ENCODE results near the gene SEC62. TPM values are rescaled to one million over a fixed set of nuclear protein-coding genes. Genes with fewer than 3 reads are reported as not detected.

Gene SEC62
- total RNA-seq, 1 donor from 2014 or later: 20.5 TPM

- Histone ChIP-seq H3K36me3 (no peaks in the 10 kb centered on the region), H3K4me3 (peak within 1 kb of the TSS; percentile 59 to 74), H3K4me1 (peaks cover 4 to 5% of the 10 kb centered on the region in 2 donors), H3K9me3 (no peaks in the 10 kb centered on the region), H3K27ac (no peak within 1 kb of the TSS), H3K27me3 (peaks cover 6% of the 10 kb centered on the region)
- peak in 1 of 2 donors; percentile 70 for DNase-seq (ENCODE audit: low spot score in 2 of 2)
- TF ChIP-seq, protein P1, sequence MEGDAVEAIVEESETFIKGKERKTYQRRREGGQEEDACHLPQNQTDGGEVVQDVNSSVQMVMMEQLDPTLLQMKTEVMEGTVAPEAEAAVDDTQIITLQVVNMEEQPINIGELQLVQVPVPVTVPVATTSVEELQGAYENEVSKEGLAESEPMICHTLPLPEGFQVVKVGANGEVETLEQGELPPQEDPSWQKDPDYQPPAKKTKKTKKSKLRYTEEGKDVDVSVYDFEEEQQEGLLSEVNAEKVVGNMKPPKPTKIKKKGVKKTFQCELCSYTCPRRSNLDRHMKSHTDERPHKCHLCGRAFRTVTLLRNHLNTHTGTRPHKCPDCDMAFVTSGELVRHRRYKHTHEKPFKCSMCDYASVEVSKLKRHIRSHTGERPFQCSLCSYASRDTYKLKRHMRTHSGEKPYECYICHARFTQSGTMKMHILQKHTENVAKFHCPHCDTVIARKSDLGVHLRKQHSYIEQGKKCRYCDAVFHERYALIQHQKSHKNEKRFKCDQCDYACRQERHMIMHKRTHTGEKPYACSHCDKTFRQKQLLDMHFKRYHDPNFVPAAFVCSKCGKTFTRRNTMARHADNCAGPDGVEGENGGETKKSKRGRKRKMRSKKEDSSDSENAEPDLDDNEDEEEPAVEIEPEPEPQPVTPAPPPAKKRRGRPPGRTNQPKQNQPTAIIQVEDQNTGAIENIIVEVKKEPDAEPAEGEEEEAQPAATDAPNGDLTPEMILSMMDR (IDR thresholded peaks at IDR 0.05): peak; percentile 27 to 48 (median 38)
- intact Hi-C loops (cut with DNase I): no loop called here
Measured at GRCh38 chr3:170037463-170038433, 71.1 kb downstream of the SEC62 start, which contains the start of gene GPR160. TSS of gene GPR160 (plus strand) at chr3:170037995. CDS start at chr3:170083973, 45,978 bp downstream.

DNA sequence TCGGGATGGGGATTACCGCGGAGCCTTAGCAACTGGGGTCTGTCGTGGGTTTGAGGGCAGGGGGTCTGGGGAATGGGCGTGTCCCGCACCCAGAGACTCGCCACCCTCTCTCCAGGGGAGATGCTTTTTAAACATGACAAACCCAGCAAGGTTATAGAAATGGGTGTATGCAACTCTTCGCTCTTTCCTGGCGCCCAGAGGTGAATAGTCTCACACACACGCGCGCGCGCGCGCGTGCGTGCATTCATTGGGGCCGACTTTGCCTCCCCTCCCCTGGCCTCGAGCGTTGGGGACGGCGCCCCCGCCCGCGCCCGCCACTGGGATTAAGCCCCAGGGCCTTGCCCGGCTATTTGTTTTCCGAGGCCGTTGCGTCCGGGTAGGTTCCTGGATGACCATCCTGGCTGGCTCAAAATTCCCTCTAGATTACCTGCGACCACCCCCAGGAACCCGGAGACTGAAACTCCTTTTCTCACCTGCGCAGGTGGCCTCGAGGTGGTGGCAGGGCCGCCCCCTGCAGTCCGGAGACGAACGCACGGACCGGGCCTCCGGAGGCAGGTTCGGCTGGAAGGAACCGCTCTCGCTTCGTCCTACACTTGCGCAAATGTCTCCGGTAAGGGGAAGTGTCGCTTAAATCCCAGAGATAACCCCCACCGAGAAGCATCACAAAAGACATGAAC, 72.0 kb downstream of the SEC62 start:
- Histone ChIP-seq H3K9me3 (no peaks in the 10 kb centered on the region), H3K27ac (no peak overlapping the region), H3K27me3 (peaks cover 6% of the 10 kb centered on the region), H3K36me3 (no peaks in the 10 kb centered on the region), H3K4me3 (peak overlapping the region; percentile 59 to 74), H3K4me1 (peaks cover 4 to 5% of the 10 kb centered on the region in 2 donors)
- TF ChIP-seq, protein P1 (IDR thresholded peaks at IDR 0.05): no peak
- intact Hi-C loops (cut with DNase I): no loop called here
- DNase-seq (ENCODE audit: low spot score in 2 of 2): no peak

DNA sequence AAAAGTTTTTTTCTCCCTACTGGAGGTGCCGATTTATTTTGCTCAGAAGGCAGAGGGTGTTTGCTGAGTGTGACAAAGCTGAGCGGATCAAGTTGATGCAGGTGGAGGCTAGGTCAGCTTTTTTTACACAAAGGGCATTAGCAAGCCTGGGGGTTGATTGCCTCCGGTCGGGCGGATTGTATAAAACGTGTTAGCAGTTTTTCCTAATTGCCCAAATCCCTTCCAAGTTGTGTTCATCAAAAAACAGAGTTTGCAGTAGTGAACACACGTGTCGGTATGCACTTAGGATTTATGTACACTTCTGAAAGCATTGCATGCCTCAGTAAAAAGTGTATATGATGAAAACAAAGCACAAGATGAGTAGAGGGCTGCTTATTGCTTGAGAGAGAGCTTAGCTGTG, 73.8 kb downstream of the SEC62 start:
- Histone ChIP-seq H3K4me3 (no peak overlapping the region), H3K9me3 (no peaks in the 10 kb centered on the region), H3K27ac (no peak overlapping the region), H3K27me3 (peaks cover 6% of the 10 kb centered on the region), H3K4me1 (peaks cover 4 to 5% of the 10 kb centered on the region in 2 donors), H3K36me3 (no peaks in the 10 kb centered on the region)
- TF ChIP-seq, protein P1 (IDR thresholded peaks at IDR 0.05): no peak
- DNase-seq (ENCODE audit: low spot score in 2 of 2): no peak
- intact Hi-C loops (cut with DNase I): no loop called here

GRCh38 chr3:170043506-170043905, 76.9 kb downstream of the SEC62 start:
- intact Hi-C loops (cut with DNase I): no loop called here
- DNase-seq (ENCODE audit: low spot score in 2 of 2): no peak
- Histone ChIP-seq H3K4me1 (peaks cover 0 to 4% of the 10 kb centered on the region in 2 donors), H3K36me3 (no peaks in the 10 kb centered on the region), H3K9me3 (no peaks in the 10 kb centered on the region), H3K27me3 (no peaks in the 10 kb centered on the region), H3K4me3 (no peak overlapping the region), H3K27ac (no peak overlapping the region)
- TF ChIP-seq, protein P1 (IDR thresholded peaks at IDR 0.05): no peak

- intact Hi-C loops (cut with DNase I): no loop called here
- no peak for DNase-seq (ENCODE audit: low spot score in 2 of 2)
- H3K27me3 ChIP-seq: no peaks in the 10 kb centered on the region
- H3K4me3 ChIP-seq: no peak overlapping the region
- H3K4me1 ChIP-seq: no peaks in the 10 kb centered on the region
- H3K27ac ChIP-seq: no peak overlapping the region
- H3K9me3 ChIP-seq: no peaks in the 10 kb centered on the region
- no peaks in the 10 kb centered on the region for H3K36me3 ChIP-seq
- TF ChIP-seq, protein P1 (IDR thresholded peaks at IDR 0.05): no peak
Measured at GRCh38 chr3:170044271-170044670, 77.7 kb downstream of the SEC62 start.

Data from ascending aorta (tissue), 2 donors.